A172 (cell line): ENCODE results near the gene PRIM1. TPM values are rescaled to one million over a fixed set of nuclear protein-coding genes. Genes with fewer than 3 reads are reported as not detected.

Source experiments
- total RNA-seq: library from RNA; depleted of rRNA; stranded (reverse); fragments of >200 nt; shearing (Covaris generic); gene quantifications from 2 replicates; pipeline ENCODE4 v1.2.3, GENCODE V29; 2014; rRNA removed

The PRIM1 gene
- total RNA-seq, 1 experiment from 2014 or later: 32.6 TPM

Other genes starting within 250 kb of the PRIM1 start
- gene RBMS2, start 230.5 kb downstream of the PRIM1 start, total RNA-seq: 7.4 and 11.1 TPM in 2 replicates
- 16.6 and 20.9 TPM in 2 replicates for gene BAZ2A, start 122.0 kb downstream of the PRIM1 start, total RNA-seq
- 710 and 775 TPM in 2 replicates for gene ATP5F1B, start 106.3 kb downstream of the PRIM1 start, total RNA-seq
- gene PTGES3, start 64.0 kb downstream of the PRIM1 start, total RNA-seq: 188 and 222 TPM in 2 replicates
- gene NACA, start 27.0 kb downstream of the PRIM1 start, total RNA-seq: 1,709 and 1,797 TPM in 2 replicates
- gene HSD17B6, start 11.0 kb upstream of the PRIM1 start, total RNA-seq: 3.7 and 13.8 TPM in 2 replicates
- gene SDR9C7, start 182.1 kb upstream of the PRIM1 start, total RNA-seq: 0.12 TPM in 1 of 2 replicates, not detected in the other
- gene RDH16, start 205.3 kb upstream of the PRIM1 start, total RNA-seq: not detected in 2 replicates